Transverse colon (tissue), 4 donors: ENCODE results near the gene CD53. TPM values are rescaled to one million over a fixed set of nuclear protein-coding genes. Genes with fewer than 3 reads are reported as not detected.
"Not testable (repeated sequence)": the region's sequence is repeated elsewhere in the genome, so short reads cannot be mapped to it uniquely, and the experiment has no call there.

Experiments
- DNase-seq: peaks from one replicate; pipeline ENCODE4 v3.0.0-alpha.2; 2019
- H3K27ac ChIP-seq, 4 donors: fragments of 200-600 bp; sonication (generic); 2 replicates each; pipeline ENCODE4 v1.5.1; 2016 to 2018; ENCODE audit warnings: inconsistent platforms in 4 of 4
- H3K27me3 ChIP-seq: fragments of 200-600 bp; sonication (generic); 2 replicates; pipeline ENCODE4 v1.5.1; 2017; ENCODE audit warnings: inconsistent platforms
- H3K36me3 ChIP-seq, 4 donors: fragments of 200-600 bp; sonication (generic); 2 replicates each; pipeline ENCODE4 v1.5.1; 2017 to 2019; ENCODE audit warnings: inconsistent platforms in 4 of 4
- H3K4me1 ChIP-seq, 4 donors: fragments of 200-600 bp; sonication (generic); 2 replicates each; pipeline ENCODE4 v1.5.1; 2017 to 2020; ENCODE audit warnings: inconsistent platforms in 4 of 4
- H3K4me3 ChIP-seq, 4 donors: fragments of 200-600 bp; sonication (generic); 1 replicate in 1 of 4; 2 replicates in 3 of 4; pipeline versions ENCODE4 v1.5.1 to v1.6.1; 2017 to 2019; ENCODE audit warnings: inconsistent platforms in 4 of 4
- H3K9me3 ChIP-seq, 2 donors: fragments of 200-600 bp; sonication (generic); 2 replicates each; pipeline ENCODE4 v1.5.1; 2017 to 2019; ENCODE audit warnings: inconsistent platforms in 2 of 2
- CTCF ChIP-seq, 5 experiments: fragments of 200-600 bp in 3 of 5; fragments of 450-650 bp in 2 of 5; sonication (generic) in 3 of 5; IDR thresholded peaks; 1 replicate in 2 of 5; 2 replicates in 3 of 5; pipeline ENCODE4 v1.5.1; 2016 to 2017; ENCODE audit warnings: antibody characterized with exemption in 5 of 5, inconsistent platforms in 3 of 5, mild to moderate bottlenecking in 2 of 5, moderate library complexity in 1 of 5
- EP300 ChIP-seq: sonication (generic); formaldehyde crosslinking; IDR thresholded peaks from one replicate; pipeline ENCODE4 v1.6.1; 2017; ENCODE audit warnings: antibody characterized with exemption, low read depth
- POLR2A ChIP-seq: fragments of 450-650 bp; IDR thresholded peaks from one replicate; pipeline ENCODE4 v1.6.1; 2016; ENCODE audit warnings: antibody characterized with exemption, mild to moderate bottlenecking, moderate library complexity
- POLR2AphosphoS5 ChIP-seq, 3 donors: sonication (generic); formaldehyde crosslinking; IDR thresholded peaks; one replicate each; pipeline ENCODE4 v1.6.1; 2016; ENCODE audit warnings: antibody characterized with exemption in 3 of 3
- WGBS, 2 donors: methylation state at CpG; one replicate each; pipeline ENCODE4 v1.1.5; 2018; ENCODE audit warnings: low coverage in 1 of 2; 5-methylcytosine and 5-hydroxymethylcytosine counted together
- in situ Hi-C, 4 donors: fragments of 200-750 bp; cut with MboI; loops; one replicate each; pipeline versions ENCODE4 v1.15.0 to v1.15.1; 2017; ENCODE audit warnings: low sequenced_read_pairs in 3 of 4, low pct_ligation_motif_present in 1 of 4, low pct_unique_long_range_greater_than_20kb in 1 of 4
- intact Hi-C: fragments of 100-400 bp; cut with DNase I; formaldehyde crosslinking; loops from one replicate; pipeline ENCODE4 v1.15.1; 2023; ENCODE audit warnings: low total_unique reads
- total RNA-seq, 4 donors: library from RNA; depleted of rRNA; stranded (reverse); fragments of >200 nt; gene quantifications; one replicate each; pipeline ENCODE4 v1.1.0, GENCODE V29; 2016

Gene CD53
- 10 to 100 TPM in 3 of 4 donors, not detected in 1; 18.6 to 71.6 (median 25.4) TPM for total RNA-seq

- peak within 1 kb of the TSS; percentile 65 to 82 (median 78) for H3K27ac ChIP-seq
- in situ Hi-C loops (no loop called here), intact Hi-C loops (no loop called here)
- DNase-seq, result peak; percentile 37
- H3K4me1 ChIP-seq, result no peaks in the 10 kb centered on the region
- no peaks in the 10 kb centered on the region for H3K36me3 ChIP-seq
- 34 to 57% methylated on average over 9 to 11 of the region's 11 CpGs for WGBS, 2 donors
- peak within 1 kb of the TSS in 3 of 4 donors; percentile 22 to 50 (median 26) for H3K4me3 ChIP-seq
- no peaks in the 10 kb centered on the region for H3K27me3 ChIP-seq
- peaks cover 0 to 3% of the 10 kb centered on the region in 2 donors for H3K9me3 ChIP-seq
- TF ChIP-seq POLR2AphosphoS5 (IDR thresholded peaks at IDR 0.05), result peak; percentile 57 to 84 (median 79)
- peak; percentile 79 for TF ChIP-seq POLR2A
- TF ChIP-seq CTCF (IDR thresholded peaks at IDR 0.05), result no peak
- TF ChIP-seq EP300, result no peak
These were observed at the start of gene CD53 for GRCh38 chr1:110872745-110873720. Gene CD53 (plus strand): TSS chr1:110873148. CDS start chr1:110891409, 18,261 bp downstream.

- intact Hi-C loops (no loop called here), in situ Hi-C loops (no loop called here)
- WGBS, 2 donors, result 56 to 77% methylated on average over 4 of the region's 4 CpGs
These were observed 48.8 kb upstream of the CD53 start for GRCh38 chr1:110824192-110824591.

GRCh38 chr1:110829955-110830553, 42.9 kb upstream of the CD53 start:
- WGBS, 2 donors, result 58 to 59% methylated on average over 3 to 5 of the region's 5 CpGs
- no peaks in the 10 kb centered on the region for H3K9me3 ChIP-seq
- no peaks in the 10 kb centered on the region for H3K27me3 ChIP-seq
- intact Hi-C loops (no loop called here), in situ Hi-C loops (no loop called here)
- no peak overlapping the region for H3K4me3 ChIP-seq
- H3K4me1 ChIP-seq, result no peaks in the 10 kb centered on the region
- no peaks in the 10 kb centered on the region for H3K36me3 ChIP-seq
- no peak for DNase-seq
- TF ChIP-seq EP300 (no peak), POLR2AphosphoS5 (IDR thresholded peaks at IDR 0.05) (no peak), POLR2A (no peak), CTCF (IDR thresholded peaks at IDR 0.05) (peak; percentile 34 to 60 (median 48))
- no peak overlapping the region for H3K27ac ChIP-seq

More at GRCh38 chr1:110824192-110824591, 48.8 kb upstream of the CD53 start:
- Histone ChIP-seq H3K36me3 (no peaks in the 10 kb centered on the region), H3K9me3 (no peaks in the 10 kb centered on the region), H3K27me3 (no peaks in the 10 kb centered on the region), H3K4me1 (no peaks in the 10 kb centered on the region), H3K27ac (no peak overlapping the region), H3K4me3 (no peak overlapping the region)
- TF ChIP-seq CTCF (IDR thresholded peaks at IDR 0.05) (no peak), EP300 (no peak), POLR2AphosphoS5 (IDR thresholded peaks at IDR 0.05) (no peak), POLR2A (no peak)
- DNase-seq, result no peak

GRCh38 chr1:110833779-110834178, 39.2 kb upstream of the CD53 start:
- 77 to 100% methylated on average over 1 to 3 of the region's 3 CpGs for WGBS, 2 donors
- DNase-seq, intact Hi-C loops, H3K27me3 ChIP-seq, H3K36me3 ChIP-seq, H3K9me3 ChIP-seq, H3K27ac ChIP-seq, in situ Hi-C loops, H3K4me3 ChIP-seq, H3K4me1 ChIP-seq: not testable (repeated sequence)
